Glutamatergic neuron (in vitro differentiated cells): ENCODE data around the gene GPHN. TPM values are rescaled to one million over a fixed set of nuclear protein-coding genes. Genes with fewer than 3 reads are reported as not detected.

Experiments
- DNase-seq: peaks from one replicate; pipeline ENCODE4 v3.0.0; 2022
- H3K27ac Mint-ChIP-seq: one replicate; pipeline ENCODE4 v1.8.0; 2020; ENCODE audit warnings: mild to moderate bottlenecking, mixed read lengths, inconsistent platforms; ENCODE audit not compliant: unreplicated experiment
- H3K27me3 Mint-ChIP-seq: one replicate; pipeline ENCODE4 v1.8.0; 2020; ENCODE audit warnings: mild to moderate bottlenecking, moderate library complexity, mixed read lengths, inconsistent platforms; ENCODE audit not compliant: unreplicated experiment
- H3K36me3 Mint-ChIP-seq: one replicate; pipeline ENCODE4 v1.8.0; 2020; ENCODE audit warnings: mild to moderate bottlenecking, mixed read lengths, inconsistent platforms; ENCODE audit not compliant: unreplicated experiment
- H3K4me1 Mint-ChIP-seq: one replicate; pipeline ENCODE4 v1.8.0; 2020; ENCODE audit warnings: mild to moderate bottlenecking, low read depth, mixed read lengths, inconsistent platforms; ENCODE audit not compliant: unreplicated experiment
- H3K4me3 Mint-ChIP-seq: one replicate; pipeline ENCODE4 v1.8.0; 2020; ENCODE audit warnings: mild to moderate bottlenecking, mixed read lengths, inconsistent platforms; ENCODE audit not compliant: unreplicated experiment
- H3K9me3 Mint-ChIP-seq: one replicate; pipeline ENCODE4 v1.8.0; 2020; ENCODE audit warnings: mild to moderate bottlenecking, moderate library complexity, mixed read lengths, inconsistent platforms; ENCODE audit not compliant: unreplicated experiment
- total RNA-seq: library from RNA; stranded (reverse); fragmentation: NEBNext Ultra II Directional; extraction: Animal tissue kit (Norgen Biotek cat#: 25700); gene quantifications from one replicate; pipeline ENCODE4 v1.2.1, GENCODE V29; 2021; ENCODE audit not compliant: unreplicated experiment
- TF ChIP-seq, protein P1 (sequence below): fragments of 200-600 bp; sonication (generic); IDR thresholded peaks from one replicate; pipeline ENCODE4 v1.5.0; 2021; ENCODE audit not compliant: partially characterized antibody, unreplicated experiment

The GPHN gene
- total RNA-seq, 1 donor from 2014 or later = 29.8 TPM

DNA sequence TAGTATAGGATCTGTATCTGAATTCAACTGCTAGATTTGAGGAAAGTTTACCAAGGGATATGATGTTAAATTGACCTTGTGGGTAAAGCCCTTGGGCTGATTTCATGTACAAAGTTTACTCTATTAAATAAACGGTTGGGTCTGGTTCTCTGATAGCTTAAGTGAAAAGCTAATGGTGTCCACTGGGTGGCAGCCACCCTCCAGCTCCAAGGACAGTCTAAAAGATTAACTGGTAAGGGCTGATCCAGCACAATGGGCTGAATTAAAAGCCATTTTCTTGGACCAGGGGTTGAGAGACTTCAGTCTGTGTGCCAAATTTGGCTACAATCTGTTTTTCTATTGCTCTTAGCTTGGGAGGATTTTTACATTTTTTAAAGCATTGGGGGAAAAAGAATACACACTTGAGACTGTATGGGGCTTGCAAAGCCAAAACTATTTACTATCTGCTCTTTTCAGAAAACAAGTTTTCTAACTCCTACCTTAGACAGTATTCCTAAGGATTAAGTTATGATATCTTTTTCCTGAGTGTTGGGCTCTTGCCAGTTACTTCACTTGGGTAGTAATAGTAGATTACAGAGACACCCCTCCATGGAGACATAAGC lies 116.5 kb downstream of the GPHN start:
- Mint-ChIP-seq H3K27me3 (no peaks in the 10 kb centered on the region), H3K4me1 (no peaks in the 10 kb centered on the region), H3K9me3 (no peaks in the 10 kb centered on the region), H3K36me3 (no peaks in the 10 kb centered on the region), H3K27ac (no peak overlapping the region), H3K4me3 (no peak overlapping the region)
- TF ChIP-seq, protein P1, sequence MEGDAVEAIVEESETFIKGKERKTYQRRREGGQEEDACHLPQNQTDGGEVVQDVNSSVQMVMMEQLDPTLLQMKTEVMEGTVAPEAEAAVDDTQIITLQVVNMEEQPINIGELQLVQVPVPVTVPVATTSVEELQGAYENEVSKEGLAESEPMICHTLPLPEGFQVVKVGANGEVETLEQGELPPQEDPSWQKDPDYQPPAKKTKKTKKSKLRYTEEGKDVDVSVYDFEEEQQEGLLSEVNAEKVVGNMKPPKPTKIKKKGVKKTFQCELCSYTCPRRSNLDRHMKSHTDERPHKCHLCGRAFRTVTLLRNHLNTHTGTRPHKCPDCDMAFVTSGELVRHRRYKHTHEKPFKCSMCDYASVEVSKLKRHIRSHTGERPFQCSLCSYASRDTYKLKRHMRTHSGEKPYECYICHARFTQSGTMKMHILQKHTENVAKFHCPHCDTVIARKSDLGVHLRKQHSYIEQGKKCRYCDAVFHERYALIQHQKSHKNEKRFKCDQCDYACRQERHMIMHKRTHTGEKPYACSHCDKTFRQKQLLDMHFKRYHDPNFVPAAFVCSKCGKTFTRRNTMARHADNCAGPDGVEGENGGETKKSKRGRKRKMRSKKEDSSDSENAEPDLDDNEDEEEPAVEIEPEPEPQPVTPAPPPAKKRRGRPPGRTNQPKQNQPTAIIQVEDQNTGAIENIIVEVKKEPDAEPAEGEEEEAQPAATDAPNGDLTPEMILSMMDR = peak; percentile 62
- peak; percentile 64 for DNase-seq

DNA sequence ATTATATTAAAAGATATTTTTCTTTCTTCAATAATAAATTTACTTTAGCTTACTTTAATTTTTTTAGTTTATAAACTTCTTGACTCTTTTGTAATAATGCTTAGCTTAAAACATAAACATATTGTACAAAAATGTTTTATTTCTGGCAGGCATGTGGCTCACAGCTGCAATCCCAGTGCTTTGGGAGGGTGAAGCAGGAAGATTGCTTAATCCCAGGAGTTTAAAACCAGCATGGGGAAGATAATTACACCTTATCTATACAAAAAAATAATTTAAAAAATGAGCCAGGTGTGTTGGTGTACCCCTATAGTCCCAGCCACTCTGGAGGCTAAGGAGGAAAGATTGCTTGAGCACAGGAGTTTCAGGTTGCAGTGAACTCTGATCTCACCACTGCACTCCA lies 120.7 kb downstream of the GPHN start:
- no peaks in the 10 kb centered on the region for H3K27me3 Mint-ChIP-seq
- H3K4me1 Mint-ChIP-seq = no peaks in the 10 kb centered on the region
- DNase-seq = no peak
- H3K27ac Mint-ChIP-seq = no peak overlapping the region
- no peak overlapping the region for H3K4me3 Mint-ChIP-seq
- no peaks in the 10 kb centered on the region for H3K9me3 Mint-ChIP-seq
- TF ChIP-seq, protein P1 = no peak
- no peaks in the 10 kb centered on the region for H3K36me3 Mint-ChIP-seq

DNA sequence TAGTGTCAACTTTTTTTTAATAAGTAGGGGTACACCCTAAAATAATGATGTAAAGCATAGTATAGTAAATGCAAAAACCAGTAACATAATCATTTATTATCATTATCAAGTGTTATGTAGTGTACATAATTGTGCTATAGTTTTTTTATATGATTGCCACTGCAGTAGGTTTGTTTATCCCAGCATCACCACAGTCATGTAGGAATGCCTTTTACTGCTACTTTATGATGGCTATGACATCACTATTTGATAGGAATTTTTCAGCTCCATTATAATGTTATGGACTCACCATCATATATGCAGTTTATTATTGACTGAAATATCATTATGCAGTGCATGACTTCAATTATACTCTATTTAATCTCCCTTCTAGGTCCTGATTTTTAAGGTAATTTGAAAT lies 121.6 kb downstream of the GPHN start:
- no peak overlapping the region for H3K27ac Mint-ChIP-seq
- no peaks in the 10 kb centered on the region for H3K9me3 Mint-ChIP-seq
- no peaks in the 10 kb centered on the region for H3K27me3 Mint-ChIP-seq
- H3K4me3 Mint-ChIP-seq = no peak overlapping the region
- H3K4me1 Mint-ChIP-seq = no peaks in the 10 kb centered on the region
- DNase-seq = no peak
- H3K36me3 Mint-ChIP-seq = no peaks in the 10 kb centered on the region
- TF ChIP-seq, protein P1 = no peak

GRCh38 chr14:66634876-66635275 lies 126.9 kb downstream of the GPHN start:
- Mint-ChIP-seq H3K9me3 (no peaks in the 10 kb centered on the region), H3K27me3 (no peaks in the 10 kb centered on the region), H3K27ac (no peak overlapping the region), H3K36me3 (no peaks in the 10 kb centered on the region), H3K4me3 (no peak overlapping the region), H3K4me1 (no peaks in the 10 kb centered on the region)
- no peak for DNase-seq
- TF ChIP-seq, protein P1 = no peak

DNA sequence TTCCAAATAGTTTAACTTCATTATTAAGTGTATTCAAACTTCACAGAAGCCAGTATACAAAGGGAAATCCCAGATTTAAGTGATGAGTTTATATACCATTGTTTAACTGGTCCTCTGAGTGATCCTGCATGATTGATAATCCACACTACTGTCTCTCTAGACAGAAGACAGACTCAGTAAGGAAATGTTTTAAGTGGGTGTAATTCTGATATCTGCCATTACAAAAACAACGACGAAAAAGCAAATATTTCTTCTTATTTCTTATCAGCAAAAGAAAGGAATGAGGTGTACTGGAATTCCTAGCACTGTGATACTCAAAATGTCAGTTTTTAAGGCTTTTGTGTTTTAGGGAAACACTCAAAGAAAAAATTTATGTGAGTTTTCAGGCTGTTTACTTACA lies 127.5 kb downstream of the GPHN start:
- Mint-ChIP-seq H3K27me3 (no peaks in the 10 kb centered on the region), H3K4me3 (no peak overlapping the region), H3K36me3 (no peaks in the 10 kb centered on the region), H3K27ac (no peak overlapping the region), H3K4me1 (no peaks in the 10 kb centered on the region), H3K9me3 (no peaks in the 10 kb centered on the region)
- TF ChIP-seq, protein P1 = no peak
- DNase-seq = no peak
